ENCODE data around the gene NEDD9.

NEDD9 gene

DNA sequence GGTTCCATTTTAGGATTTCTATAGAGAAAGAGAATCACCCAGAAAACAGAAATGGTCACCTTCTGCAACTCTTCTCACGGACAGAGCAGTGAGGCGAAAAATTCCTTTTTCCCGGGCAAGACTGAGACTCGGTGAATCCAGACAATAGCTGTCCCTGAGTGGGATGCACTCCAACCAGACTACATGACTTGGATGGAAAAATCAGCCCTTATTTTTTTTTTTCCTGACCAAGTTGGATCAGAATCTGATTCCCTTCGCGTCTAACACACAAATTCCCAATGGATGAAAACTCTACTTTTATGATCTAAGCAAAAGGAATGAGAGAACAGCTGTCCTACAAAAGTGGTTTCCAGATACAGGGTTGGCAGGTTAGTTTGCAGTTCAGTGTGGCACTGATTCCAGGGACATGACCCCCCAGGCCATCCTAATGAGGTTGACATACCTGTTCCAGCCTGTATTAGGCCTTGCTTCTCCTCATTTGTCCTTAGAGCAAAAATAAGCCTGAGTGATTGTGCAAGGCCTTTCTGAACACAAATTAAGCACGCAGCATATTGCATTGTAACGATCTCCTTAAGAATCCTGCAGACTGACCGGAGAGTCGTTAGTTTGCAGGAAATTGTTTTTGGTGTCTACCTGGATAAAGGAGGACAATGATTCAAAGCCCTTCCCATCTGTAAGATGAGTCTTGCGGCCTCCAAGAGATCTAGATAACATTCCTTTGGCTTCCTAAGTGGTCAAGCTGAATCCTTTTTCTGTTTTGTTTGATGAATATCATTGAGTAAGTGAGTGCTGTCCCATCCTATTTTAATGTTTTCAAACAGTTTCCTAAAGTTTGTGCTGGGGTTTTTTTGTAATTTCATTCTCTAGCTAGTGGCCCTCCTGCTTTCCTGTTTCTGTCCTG is 1.5 kb upstream of the NEDD9 start:
- DNase-seq (ENCODE audit: low read depth) = no peak

DNA sequence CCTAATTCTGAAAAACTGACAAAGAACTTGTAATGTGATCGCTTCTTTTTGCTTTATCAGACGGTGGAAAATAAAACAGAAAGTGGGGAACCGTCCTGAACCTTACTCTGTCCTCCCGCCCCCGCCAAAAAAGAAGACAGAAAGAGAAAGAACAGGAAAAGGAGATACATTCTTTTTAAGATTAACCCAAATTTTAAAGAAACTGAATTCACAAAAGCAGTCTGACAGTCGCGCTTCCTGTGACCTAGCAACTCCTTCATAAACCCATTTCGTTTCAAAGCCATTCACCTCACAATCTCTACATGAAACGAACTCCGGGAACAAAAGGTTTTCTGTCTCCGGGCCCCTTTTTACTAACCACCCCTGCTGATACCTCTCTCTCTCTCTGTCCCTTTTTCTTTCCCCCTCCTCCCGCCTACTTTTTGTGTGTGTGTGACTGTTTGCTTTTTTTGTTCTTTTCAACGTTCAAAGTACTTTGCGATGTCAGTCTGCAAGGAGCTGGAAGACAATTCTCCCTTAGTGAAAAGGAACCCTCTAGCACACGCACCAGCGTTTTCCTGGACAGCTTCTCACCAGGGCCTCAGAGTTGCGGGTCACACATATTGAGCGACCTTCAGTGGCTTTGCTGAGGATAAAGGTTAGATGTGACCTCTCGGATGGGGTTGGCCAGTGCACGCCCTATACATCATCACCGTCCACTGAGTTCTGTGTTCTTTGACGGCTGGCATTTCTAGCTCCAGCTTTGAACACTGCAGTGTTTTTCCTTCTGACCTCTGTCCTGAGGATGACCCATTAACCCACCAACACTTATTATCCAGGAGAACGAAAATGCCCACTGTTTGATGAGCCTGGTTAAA is 530 bp upstream of the NEDD9 start:
- DNase-seq (ENCODE audit: low read depth) = no peak

DNA sequence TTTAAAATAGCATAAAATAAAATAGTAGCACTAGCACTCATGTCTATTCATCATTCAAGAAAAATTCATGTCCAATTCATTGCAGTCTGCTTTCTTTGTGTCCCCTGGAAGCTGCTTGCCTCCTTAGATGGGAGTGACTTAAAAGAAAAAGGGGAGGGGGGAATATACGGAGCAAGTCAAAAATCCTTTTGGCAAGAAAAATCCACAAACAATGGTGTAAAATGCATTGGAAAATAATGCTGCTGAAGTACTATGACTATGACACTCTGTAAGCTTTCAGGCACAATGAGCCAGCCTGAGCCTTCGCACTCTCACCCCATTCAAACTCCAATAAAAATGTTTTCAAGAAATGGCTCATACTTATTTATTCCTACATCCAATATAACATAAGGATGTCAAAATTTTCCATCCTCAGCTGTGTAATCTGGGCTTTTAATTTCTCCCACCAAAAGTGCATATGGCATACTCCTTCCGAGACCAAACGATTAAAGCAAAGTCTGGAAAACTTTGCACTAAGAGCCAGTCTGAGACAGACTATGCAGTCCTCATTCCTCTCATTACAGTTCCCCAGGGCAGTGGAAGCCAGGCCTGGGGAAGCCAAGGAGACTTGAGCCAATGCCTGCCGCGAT is 790 bp downstream of the NEDD9 start:
- no peak for DNase-seq (ENCODE audit: low read depth)

DNA sequence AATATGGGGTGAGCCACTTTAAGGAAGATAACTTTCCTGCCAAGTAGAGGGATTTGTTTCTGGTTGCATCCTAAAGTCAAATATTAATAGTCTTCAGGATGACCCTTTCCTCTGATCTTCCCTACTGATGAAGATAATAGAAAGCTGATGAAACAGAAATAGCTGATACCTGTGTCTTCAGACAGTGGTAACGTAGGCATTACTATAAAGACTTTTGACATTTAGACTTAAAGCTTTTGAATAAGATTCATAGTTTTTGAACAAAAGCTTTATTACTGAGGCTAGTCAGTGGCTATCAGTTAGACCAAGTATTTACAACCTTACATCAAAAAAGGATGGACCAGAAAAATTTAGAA is 1.4 kb downstream of the NEDD9 start:
- no peak for DNase-seq (ENCODE audit: low read depth)

DNA sequence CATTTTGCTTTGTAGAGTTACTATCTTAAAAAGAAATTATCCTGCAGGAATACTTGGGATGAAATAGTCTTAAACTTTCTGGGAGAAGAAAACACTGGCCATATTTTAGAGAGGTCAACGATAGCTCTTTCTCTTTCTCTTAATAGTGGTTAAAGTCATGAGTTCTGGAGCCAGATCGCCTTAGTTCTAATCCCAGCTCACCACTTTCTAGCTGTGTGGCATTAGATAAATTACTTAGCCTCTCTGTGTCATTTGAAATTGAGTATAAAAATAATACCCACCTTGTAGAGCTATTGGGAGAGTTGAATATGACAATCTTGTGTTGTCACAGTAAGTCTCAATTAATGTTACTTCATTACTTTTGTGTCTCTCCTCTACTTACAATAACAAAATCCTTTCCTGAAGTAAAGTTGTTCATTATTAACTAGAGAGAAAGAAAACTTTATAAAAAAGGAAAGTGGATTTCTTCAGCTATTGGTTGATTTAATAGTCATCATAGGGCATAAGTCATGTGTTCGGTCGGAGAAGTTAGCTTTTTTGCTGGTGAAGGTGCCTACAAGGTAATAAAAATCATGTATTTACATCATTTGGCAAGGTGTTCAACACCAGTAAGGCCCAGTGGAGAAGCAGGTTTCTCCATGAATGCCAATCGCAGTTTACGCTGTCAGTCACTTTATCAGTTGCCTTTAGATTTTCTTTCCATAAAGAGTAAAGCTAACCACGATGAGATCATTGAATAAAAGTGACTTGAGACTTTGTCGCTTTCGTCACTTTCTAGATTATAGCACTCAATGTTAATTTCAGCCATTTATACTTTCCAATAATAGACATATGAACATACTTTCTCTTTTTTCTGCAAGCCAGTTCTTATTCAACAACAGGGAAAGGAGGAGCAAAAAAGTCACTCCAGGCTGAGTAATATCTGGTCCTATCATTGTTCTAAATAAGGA is 2.0 kb downstream of the NEDD9 start:
- DNase-seq (ENCODE audit: low read depth) = no peak

DNA sequence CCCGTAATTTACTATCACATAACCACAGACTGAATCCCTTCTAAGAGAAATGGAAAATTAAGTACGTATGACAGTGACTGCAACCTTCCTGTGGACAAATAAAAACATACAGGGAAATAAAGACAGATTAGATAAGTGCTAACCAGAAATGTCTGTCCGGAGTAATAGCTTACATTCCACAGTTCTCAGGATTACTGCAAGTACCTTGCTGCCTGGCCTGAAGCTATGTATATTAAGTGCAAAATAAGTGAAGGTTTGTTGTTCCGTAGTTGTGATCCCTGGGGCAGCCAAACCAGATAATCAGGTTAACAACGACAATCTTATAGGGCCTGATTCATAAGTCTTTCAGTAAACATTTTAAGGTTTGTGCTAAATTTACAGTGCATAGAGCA is 2.8 kb downstream of the NEDD9 start:
- no peak for DNase-seq (ENCODE audit: low read depth)

DNA sequence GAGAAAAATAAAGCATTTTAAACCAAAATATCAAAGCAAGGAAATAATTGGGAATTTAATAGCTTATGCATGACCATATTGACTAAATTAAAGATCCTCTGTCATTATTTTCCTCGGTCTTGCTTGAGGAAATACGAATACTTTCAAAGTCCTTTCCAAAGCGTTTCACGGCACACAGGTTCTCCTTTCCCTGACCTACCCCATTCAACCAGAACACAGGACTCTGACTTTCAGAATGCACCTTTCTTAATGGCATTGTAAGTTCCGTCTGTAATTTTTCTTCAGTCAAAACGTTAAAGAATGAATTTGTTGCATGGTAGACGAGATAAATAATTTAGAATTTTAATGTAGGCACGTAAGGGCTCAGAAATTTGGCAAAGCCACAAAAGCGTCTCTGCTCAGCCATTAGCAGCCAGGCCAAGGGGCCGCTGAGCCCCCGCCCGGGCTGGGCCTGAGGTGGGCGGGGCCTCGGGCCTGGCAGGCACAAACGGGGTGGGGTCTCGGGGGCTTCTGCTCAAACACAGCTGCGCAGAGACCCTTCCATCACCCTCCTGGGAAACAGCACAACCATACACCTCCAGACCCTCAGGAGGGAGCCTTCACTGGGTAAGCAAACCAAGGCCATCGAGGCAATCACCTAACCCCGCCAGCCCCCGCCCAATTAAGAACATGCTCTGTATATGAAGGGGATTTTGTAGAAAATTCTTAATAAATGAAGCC is 3.4 kb downstream of the NEDD9 start:
- DNase-seq (ENCODE audit: low read depth) = no peak

DNA sequence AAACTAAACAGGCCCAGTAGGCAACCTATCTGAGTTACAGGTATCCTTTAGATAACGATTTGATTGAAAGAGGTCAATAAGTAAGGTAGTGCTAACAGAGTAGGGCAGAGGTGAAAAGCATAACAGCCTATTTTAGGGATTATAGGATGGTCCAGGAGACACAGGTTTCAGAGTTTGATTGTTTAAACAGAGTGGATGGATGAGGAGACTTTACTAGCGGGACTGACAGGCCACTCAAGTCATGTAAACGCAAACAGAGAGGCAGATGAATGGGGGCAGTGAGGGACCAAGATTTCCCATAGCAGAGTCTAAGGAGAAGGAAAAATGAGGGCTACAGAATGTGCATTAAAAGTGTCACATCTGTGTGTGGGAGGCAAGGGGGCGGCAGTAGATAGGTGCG is 4.8 kb downstream of the NEDD9 start:
- no peak for DNase-seq (ENCODE audit: low read depth)

DNA sequence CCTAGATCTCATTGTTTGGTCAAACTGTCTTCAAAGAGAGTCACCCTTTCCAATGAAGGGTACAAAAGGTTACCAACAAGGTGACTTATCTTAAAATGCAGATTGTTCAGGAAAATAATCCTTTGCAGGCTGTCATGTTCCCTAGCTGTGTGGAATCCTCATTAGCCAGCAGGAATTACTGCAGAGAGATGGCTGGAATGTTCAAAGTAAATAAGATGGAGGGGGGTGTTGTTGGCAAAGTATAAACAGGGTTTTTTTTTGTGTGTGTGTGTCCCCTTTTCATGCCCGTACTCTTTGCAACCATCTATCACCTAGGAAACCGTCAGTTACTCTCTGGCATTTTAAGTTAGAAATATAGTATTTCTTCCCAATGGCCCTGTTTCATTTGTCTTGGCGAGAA is 6.5 kb downstream of the NEDD9 start:
- no peak for DNase-seq (ENCODE audit: low read depth)

DNA sequence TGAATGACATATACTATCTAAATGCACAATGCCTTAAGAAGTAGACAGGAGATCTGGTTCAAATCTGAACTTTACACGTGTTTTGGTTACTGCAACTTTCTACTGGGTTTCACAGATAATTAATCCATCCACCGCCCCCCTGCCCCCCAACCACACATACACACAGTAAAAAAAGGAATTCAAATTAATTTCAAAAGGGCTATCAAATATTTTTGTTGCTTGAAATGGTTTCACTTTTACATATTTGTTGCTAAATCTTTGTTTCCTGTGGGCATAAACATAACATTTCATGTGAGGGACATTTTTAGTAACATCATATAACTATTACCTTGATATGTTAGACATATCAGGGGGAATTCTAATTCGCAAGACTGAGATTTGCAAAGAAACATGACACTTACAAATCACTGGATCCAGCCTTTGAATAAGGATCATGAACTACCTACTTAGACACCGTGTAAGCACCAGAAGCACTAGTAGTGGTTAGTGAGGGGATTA is 7.5 kb downstream of the NEDD9 start:
- no peak for DNase-seq (ENCODE audit: low read depth)

DNA sequence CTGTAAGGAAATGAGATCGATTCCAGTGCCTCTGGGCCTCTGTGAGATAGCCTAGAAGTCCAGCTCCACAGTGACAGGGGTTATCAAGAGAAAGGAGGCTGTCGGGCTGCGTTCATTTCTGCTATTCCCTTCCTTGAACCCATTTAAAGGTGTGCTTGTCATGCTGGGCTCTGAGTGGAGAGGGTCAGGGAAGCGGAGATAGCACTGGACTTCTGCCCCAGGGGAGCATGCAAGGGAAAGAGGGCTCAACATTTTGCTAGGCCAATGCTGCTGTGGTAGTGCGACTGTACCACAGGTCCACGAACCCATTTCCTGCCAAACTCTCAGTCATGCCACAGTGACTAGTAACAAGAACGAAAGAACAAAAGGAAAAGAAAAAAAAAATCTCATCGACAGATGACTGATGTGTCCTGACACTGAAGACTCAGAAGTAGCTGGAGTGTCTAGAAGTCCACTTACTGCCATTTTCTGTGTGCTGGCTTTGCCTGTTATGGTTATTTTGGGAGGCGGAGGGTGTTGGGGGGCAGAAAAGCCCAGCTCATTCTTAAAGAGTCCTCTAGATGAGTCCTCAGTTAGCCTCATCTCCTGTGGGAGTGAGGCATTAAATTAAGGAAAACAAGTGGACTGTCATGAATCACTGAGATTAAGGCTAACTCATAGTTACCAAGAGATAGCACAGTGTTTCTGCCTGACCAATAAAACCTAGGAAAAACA is 8.1 kb downstream of the NEDD9 start:
- no peak for DNase-seq (ENCODE audit: low read depth)

DNA sequence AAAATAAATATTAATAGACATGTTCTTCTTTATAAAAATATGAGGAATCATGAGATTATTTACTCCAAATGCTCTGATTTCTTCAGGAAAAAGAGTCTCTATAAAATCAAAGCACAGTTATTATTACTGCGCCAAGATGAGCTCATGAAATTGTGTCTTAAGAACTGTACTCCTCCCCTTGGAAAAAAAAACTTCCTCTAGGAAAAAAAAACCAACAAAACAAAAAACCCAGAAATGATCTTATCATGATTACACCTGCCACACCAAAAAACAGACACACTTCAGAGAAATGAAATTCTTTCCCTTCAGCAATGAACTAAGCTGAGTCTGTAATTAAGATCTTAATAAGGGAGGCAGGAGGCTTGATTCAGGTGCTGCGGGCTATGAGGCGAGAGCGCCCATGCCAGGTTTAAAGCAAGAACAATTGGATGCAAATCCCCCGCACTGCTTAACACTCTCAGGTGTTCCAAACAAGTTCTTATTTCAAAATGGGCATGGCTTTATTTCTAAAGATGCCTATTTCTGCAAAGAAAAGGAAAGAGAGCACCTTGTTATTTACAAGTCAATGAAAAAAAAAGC is 9.1 kb downstream of the NEDD9 start:
- no peak for DNase-seq (ENCODE audit: low read depth)

DNA sequence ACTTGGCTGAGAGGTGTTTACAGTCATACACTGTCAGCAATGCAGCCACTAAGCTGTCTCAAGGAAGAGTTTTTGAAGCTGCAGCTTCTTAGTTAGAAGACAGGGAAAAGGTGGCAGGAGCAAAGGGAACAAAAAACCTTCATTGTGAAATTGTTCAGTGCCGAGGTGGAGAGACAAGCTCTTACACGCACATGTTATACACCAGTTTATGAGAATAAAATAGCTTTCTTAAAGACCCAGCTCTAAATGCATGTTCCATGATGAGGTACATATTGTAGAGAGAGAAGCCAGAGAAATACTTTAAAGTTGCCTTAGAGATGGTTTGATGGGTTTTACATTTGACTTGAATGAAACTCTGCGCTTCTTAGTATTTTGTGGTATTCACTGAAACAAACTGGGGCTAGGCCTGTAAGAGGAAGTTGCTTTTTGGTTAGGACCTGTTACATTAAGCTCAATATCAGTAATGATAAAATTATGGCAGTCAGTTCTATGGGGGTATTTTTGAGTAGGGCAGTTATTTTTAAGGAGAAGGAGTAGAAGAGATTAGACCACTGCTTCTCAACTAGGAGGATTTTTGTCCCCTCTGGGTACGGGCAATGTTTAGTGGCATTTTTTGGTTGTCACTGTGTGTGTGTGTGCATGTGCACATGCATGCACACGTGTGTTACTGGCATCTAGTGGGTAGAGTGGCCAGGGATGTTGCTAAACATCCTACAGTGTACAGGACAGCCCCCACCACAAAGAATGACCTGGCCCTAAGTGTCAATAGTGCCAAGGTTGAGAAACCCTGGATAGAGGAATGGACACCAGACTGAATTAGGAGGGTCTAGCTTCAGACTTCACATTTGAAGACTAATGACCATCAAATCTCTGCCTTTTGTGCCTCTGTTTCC is 9.8 kb downstream of the NEDD9 start:
- no peak for DNase-seq (ENCODE audit: low read depth)

DNA sequence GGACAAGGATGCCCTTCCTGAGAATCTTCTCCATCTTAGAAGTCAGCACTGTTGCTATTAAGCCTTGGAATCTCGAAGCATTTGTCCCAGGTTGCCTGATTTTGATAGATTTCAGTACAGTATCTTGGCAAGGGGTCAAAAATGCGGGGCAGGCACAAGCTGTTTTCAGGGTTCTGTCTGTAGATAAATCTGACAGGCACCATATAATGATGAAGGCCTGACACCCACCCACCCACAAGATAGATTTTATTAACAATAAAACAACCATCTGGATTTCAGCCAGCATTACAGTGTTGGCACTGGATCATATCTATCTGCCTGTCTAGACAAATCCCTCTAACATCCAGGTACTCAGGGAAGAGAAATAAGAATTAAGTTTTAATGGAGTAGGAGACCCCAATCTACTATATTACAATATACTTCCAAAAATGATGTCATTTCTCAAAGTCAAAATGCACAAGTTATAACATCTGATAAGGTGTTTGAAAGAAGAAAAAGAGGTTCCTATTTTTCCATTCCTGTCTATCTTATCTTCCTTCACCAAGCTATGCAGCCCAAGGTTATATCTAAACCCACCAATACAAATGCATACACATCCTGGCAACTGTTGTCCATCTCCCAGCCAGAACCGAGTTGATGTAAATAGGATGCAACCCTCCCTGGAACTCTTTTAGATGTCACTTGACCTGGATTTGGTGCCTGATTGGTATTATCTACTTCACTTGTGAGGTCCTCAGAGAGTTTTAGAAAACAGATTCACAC is 10.7 kb downstream of the NEDD9 start:
- no peak for DNase-seq (ENCODE audit: low read depth)

DNA sequence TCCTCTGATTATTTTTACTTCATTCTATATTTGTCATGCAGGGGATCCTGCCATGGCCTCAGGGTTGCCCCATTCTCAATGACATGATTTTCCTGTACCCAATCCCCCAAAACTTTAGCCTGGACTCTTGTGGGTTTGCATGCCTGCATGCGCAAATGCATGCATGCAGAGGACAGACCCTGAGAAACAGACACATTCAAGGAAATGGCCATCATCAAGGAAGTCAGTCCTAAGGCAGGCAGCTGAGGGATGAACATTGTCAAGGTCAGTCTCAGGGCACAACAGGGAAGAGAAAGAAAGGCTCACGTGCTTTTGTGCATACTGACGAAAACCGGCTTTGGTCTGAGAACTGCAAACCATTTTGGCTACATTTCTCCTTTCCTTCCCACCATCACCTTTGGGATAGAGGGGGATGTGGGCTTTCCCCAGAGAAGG is 13.1 kb downstream of the NEDD9 start:
- DNase-seq (ENCODE audit: low read depth) = no peak

DNA sequence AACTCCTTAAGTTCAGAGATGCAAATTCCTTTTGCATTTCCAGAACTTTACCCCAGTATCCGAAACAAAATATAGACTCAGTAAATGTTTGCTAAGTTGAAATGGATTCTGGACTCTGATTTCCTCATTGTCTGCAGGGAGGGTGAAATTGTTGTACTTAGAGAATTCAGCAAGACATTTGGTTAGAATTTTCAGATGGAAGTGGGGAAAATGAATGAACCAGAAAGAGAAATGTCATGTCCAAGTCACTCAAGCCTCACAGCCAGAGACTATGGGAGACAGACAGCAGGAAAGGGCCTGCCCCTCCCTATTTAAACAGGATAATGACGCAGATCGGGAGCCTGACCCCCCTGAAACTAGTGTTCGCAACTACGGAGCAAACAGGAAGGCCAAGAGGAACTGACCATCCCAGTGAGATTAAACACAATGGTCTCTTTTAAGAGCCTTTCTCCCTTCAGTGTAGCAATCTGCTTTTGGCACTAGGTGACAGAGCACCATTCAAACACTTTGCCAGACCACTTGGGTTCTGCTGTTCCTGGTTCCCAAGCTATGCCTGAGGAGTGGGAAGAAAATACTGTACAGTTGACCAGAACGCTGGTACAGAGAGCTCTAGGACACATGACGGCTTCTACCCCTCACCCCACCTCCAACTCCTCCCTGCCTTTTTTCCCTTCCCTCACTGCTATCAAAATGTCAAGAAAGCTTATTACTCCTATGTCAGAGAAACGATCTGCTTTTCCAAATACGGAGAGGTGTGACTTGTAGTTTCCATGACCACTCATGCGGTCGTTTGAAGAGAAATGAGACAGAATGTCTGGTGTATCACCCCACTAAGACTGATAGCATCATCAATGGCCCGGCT is 13.7 kb downstream of the NEDD9 start:
- DNase-seq (ENCODE audit: low read depth) = no peak

DNA sequence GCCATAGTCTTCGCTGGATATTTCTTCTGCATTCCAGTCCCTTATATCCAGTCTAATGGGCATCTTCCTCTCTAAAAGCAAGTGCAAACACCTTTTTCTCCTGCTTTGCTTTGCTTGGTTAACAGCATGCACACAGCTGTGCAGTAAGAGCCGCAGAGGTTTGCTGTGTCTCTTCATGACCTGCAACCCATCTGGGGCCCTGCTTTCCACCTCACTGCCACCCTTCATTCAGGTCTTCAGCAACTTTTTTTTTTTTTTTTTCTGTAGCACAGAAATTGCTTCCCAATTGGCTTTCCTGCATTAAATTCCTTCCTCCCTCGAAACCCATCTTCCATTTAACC is 14.4 kb downstream of the NEDD9 start:
- no peak for DNase-seq (ENCODE audit: low read depth)
